Muscle layer of colon (tissue), 2 donors: Measurements from ENCODE around the gene CES2.

ENCODE experiments used
- H3K27ac ChIP-seq: one replicate; pipeline ENCODE4 v1.7.0; 2013; ENCODE audit warnings: low read depth, mild to moderate bottlenecking, low read length, moderate library complexity
- H3K27me3 ChIP-seq, 2 donors: one replicate each; pipeline ENCODE4 v1.7.0; 2013; ENCODE audit warnings: low read length in 2 of 2, mild to moderate bottlenecking in 2 of 2; ENCODE audit not compliant: insufficient read depth in 2 of 2, control insufficient read depth in 1 of 2
- H3K36me3 ChIP-seq: one replicate; pipeline ENCODE4 v1.7.0; 2013; ENCODE audit warnings: mild to moderate bottlenecking, low read length; ENCODE audit not compliant: insufficient read depth
- H3K4me1 ChIP-seq: one replicate; pipeline ENCODE4 v1.7.0; 2013; ENCODE audit warnings: mild to moderate bottlenecking, low read length; ENCODE audit not compliant: insufficient read depth
- H3K4me3 ChIP-seq, 2 donors: one replicate each; pipeline ENCODE4 v1.7.0; 2013; ENCODE audit warnings: low read length in 2 of 2, low read depth in 1 of 2, mild to moderate bottlenecking in 1 of 2, moderate library complexity in 1 of 2
- H3K9ac ChIP-seq: one replicate; pipeline ENCODE4 v1.7.0; 2013; ENCODE audit warnings: low read length
- H3K9me3 ChIP-seq: one replicate; pipeline ENCODE4 v1.7.0; 2013; ENCODE audit warnings: mild to moderate bottlenecking, low read length
- donor health status: abdominal sarcoma.
- donor health status: Adenocarcinoma of cecum.

CES2 gene, protein sequence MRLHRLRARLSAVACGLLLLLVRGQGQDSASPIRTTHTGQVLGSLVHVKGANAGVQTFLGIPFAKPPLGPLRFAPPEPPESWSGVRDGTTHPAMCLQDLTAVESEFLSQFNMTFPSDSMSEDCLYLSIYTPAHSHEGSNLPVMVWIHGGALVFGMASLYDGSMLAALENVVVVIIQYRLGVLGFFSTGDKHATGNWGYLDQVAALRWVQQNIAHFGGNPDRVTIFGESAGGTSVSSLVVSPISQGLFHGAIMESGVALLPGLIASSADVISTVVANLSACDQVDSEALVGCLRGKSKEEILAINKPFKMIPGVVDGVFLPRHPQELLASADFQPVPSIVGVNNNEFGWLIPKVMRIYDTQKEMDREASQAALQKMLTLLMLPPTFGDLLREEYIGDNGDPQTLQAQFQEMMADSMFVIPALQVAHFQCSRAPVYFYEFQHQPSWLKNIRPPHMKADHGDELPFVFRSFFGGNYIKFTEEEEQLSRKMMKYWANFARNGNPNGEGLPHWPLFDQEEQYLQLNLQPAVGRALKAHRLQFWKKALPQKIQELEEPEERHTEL

DNA sequence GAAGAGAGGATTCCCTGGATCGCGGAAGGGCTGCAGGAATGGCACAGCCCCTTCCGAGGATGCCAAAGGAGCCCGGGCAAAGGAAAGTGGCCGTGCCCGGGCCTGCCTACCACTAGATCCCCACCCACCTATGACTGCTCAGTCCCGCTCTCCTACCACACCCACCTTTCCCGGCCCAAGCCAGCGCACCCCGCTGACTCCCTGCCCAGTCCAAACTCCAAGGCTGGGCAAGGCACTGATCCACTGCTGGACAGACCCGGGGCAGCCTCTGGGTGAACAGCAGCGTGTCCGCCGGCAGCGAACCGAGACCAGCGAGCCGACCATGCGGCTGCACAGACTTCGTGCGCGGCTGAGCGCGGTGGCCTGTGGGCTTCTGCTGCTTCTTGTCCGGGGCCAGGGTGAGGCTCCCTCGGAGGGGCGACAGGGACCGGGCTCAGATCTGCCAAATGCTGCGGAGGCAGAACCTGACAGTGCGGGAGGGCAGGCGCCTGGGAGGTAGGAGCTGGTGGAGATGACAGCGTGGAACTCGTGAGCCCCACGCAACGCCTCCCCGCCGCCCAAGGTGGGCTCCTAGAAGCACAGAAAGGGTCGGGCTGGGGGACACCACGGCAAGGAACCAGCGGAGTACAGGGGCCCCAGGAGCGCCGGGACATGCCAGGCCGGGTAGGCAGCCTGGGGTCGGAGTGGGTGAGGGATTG, at the start of gene CES2:
TSS of gene CES2 (plus strand) at position 203 of the 698 bp plus-strand sequence. CDS start at position 323, 120 bp downstream.
- Histone ChIP-seq H3K36me3 (peaks cover 24% of the 10 kb centered on the region), H3K9ac (peak within 1 kb of the TSS; percentile 54), H3K27ac (peak within 1 kb of the TSS; percentile 80), H3K27me3 (no peaks in the 10 kb centered on the region), H3K4me1 (peaks cover 34% of the 10 kb centered on the region), H3K9me3 (no peaks in the 10 kb centered on the region), H3K4me3 (peak within 1 kb of the TSS; percentile 53 to 99)

DNA sequence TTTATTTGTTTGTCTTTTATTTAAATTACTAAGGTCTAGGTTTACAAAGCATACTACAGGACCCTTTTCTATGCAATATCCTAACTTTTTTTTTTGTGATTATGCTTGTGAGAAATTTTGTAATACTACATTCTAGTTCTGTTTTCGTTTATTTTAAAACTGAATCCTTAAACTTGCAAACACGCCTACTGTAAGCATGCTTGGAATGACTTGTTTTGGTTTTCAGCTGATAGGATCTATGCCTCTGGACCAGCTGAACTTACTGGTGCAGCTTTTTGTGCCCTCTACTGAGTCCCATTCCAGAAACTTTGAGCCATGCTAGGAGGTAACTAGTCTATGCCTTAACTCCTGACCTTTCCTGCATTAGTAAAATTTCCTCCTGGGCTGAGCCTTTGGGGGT, 49.0 kb upstream of the CES2 start:
- Histone ChIP-seq H3K4me1 (peaks cover 3% of the 10 kb centered on the region), H3K9me3 (no peaks in the 10 kb centered on the region), H3K36me3 (peaks cover 22% of the 10 kb centered on the region), H3K27ac (no peak overlapping the region), H3K4me3 (no peak overlapping the region), H3K9ac (no peak overlapping the region), H3K27me3 (no peaks in the 10 kb centered on the region)

DNA sequence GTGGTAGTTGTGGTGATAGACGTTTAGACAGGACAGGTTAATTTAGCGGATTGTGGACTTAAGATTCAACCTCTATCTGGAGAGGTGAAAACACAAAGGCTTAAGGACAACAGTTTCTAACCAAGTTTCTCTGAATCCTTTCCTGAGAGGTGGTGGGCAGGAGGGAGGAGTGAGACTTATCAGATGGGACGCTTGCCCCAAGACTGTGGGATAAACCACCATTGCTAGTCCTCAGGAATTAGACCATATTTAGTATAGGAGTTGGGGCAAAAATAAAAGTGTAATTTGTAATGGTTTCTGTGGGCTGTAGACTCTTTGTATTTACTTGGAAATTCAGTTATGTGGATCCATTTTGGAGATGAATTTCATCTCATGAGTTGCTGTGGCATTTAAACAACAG, 48.4 kb upstream of the CES2 start:
- Histone ChIP-seq H3K9me3 (no peaks in the 10 kb centered on the region), H3K27me3 (no peaks in the 10 kb centered on the region), H3K4me1 (no peaks in the 10 kb centered on the region), H3K9ac (no peak overlapping the region), H3K27ac (no peak overlapping the region), H3K4me3 (no peak overlapping the region), H3K36me3 (peaks cover 22% of the 10 kb centered on the region)

DNA sequence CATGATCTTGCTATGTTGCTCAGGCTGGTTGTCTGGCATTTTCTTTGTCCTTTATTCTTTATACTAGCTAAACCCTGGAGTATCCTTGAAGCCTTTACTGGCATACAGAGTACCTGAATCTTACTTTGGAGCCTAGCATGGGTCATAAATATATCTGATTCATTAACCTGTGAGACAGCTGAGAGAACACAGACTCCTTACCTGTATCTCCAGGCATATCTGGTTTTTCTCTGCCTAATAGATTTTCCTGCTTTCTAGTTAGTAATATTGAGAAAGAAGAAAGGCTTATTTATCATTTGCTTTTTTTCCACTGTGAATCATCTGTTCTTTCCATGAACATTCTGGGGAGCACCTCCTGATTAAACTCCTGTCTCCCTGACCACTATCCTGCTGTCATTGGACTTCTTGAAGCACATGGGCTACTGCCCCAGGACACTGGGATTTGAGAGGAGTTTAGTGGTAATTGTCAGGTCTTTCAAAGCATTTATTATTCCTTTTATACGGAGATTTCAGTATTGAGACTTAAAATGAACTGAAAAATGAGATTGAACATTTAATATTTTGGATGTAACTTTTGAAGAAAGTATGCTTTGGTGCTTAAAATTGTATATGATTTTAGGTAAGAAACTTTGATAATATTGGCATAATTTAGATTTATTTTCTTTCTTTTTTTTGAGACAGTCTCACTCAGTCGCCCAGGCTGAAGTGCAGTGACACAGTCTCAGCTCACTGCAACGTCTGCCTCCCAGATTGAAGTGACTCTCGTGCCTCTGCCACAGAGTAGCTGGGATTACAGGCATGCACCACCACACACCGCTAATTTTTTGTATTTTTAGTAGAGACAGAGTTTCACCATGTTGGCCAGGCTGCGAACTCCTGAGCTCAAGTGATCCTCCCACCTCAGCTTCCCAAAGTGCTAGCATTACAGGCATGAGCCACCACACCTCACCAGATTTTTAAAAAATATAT, 46.4 kb upstream of the CES2 start:
- H3K27me3 ChIP-seq = no peaks in the 10 kb centered on the region
- no peaks in the 10 kb centered on the region for H3K9me3 ChIP-seq
- H3K9ac ChIP-seq = no peak overlapping the region
- H3K4me3 ChIP-seq = no peak overlapping the region
- H3K27ac ChIP-seq = no peak overlapping the region
- no peaks in the 10 kb centered on the region for H3K4me1 ChIP-seq
- H3K36me3 ChIP-seq = peaks cover 22% of the 10 kb centered on the region

DNA sequence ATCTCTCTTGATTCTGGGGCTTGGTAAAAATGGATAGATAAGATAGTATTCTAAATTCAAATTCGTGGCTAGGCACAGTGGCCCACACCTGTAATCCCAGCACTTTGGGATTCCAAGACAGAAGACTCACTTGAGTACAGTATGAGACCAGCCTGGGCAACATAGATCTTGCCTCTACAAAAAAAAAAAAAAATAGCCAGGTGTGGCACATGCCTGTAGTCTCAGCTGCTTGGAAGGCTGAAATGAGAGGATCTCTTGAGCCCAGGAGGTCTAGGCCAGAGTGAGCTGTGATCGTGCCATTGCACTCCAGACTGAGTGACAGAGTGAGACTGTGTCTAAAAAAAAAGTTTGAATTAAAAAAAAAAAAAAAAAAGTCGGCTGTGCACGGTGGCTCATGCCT, 45.7 kb upstream of the CES2 start:
- no peaks in the 10 kb centered on the region for H3K4me1 ChIP-seq
- H3K4me3 ChIP-seq = no peak overlapping the region
- H3K9me3 ChIP-seq = no peaks in the 10 kb centered on the region
- H3K9ac ChIP-seq = no peak overlapping the region
- no peaks in the 10 kb centered on the region for H3K27me3 ChIP-seq
- peaks cover 17% of the 10 kb centered on the region for H3K36me3 ChIP-seq
- no peak overlapping the region for H3K27ac ChIP-seq

DNA sequence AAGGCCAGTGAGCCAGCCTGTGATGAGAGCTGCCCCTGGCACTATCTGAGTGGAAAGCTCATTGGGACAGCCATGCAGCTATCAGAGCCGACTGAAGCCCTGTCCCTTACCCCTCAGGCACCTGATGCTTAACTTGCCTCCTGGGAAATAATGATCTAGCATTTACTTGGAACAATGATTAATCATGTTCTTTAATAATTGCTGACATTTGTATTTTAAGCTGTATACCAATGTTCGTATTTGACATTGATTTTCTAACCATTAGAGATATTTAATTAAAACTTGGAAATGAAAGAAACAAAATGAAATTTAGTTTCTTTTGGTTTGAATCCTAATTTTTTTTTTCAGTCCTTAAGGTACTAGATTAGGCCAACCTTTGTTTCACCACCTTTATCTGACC, 44.5 kb upstream of the CES2 start:
- no peak overlapping the region for H3K4me3 ChIP-seq
- H3K9ac ChIP-seq = no peak overlapping the region
- no peaks in the 10 kb centered on the region for H3K9me3 ChIP-seq
- H3K27ac ChIP-seq = no peak overlapping the region
- no peaks in the 10 kb centered on the region for H3K4me1 ChIP-seq
- no peaks in the 10 kb centered on the region for H3K27me3 ChIP-seq
- H3K36me3 ChIP-seq = peaks cover 8% of the 10 kb centered on the region

DNA sequence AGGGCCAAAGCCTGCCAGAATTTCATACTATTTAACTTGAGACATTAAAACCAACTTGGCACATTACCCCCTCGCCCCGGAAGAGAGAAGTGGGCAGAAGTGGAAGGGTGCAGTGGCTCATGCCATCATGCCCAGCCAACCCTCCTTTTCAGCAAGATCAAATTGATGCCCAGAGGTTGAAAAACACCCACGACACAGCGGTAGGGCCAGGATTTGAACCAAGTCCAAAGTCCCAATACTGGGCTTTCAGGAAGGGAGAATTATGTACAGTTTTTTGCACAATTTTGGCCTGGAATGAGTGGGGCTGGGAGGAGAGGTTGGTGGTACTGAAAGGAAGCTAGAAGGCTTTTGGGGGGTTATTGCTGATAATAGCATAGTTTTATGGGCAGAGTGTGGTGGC, 44.0 kb upstream of the CES2 start:
- Histone ChIP-seq H3K4me1 (no peaks in the 10 kb centered on the region), H3K36me3 (peaks cover 6% of the 10 kb centered on the region), H3K27me3 (no peaks in the 10 kb centered on the region), H3K27ac (no peak overlapping the region), H3K4me3 (no peak overlapping the region), H3K9me3 (no peaks in the 10 kb centered on the region), H3K9ac (no peak overlapping the region)

DNA sequence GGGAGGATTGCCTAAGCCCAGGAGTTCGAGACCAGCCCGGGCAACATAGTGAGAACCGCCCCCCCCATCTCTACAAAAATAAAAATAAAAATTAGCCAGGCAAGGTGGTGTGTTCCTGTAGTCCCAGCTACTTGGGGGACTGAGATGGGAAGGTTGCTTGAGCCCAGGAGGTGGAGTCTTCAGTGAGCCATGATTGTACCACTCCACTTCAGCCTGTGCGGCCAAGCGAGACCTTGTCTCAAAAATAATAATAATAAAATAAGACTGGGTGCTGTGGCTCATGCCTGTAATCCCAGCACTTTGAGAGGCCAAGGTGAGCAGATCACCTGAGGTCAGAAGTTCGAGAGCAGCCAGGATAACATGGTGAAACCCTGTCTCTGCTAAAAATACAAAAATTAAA, 43.5 kb upstream of the CES2 start:
- peaks cover 1% of the 10 kb centered on the region for H3K36me3 ChIP-seq
- no peak overlapping the region for H3K9ac ChIP-seq
- H3K4me1 ChIP-seq = no peaks in the 10 kb centered on the region
- H3K4me3 ChIP-seq = no peak overlapping the region
- H3K27me3 ChIP-seq = no peaks in the 10 kb centered on the region
- H3K9me3 ChIP-seq = no peaks in the 10 kb centered on the region
- H3K27ac ChIP-seq = no peak overlapping the region

DNA sequence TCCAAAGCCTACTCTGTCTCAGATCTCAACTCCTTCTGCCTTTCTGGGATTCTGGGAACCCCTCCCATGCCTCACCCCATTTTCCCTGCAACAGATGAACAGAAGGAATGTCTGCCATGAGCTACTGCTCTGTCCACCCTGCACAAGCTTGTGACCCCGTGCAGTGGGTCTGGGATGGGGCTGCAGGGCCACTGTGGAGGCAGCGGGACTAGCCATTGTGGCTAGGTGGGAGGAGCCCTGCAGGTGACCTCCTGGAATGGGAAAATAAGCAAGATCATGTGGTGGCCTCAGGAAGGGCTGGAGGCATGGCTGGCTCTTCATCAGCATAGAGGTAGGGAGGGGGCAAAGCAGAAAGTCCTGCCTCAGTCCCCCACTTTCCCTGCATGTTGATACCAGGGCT, 41.3 kb upstream of the CES2 start:
- no peaks in the 10 kb centered on the region for H3K9me3 ChIP-seq
- no peak overlapping the region for H3K27ac ChIP-seq
- no peaks in the 10 kb centered on the region for H3K27me3 ChIP-seq
- H3K4me1 ChIP-seq = peaks cover 6% of the 10 kb centered on the region
- H3K36me3 ChIP-seq = no peaks in the 10 kb centered on the region
- H3K4me3 ChIP-seq = no peak overlapping the region
- H3K9ac ChIP-seq = no peak overlapping the region

DNA sequence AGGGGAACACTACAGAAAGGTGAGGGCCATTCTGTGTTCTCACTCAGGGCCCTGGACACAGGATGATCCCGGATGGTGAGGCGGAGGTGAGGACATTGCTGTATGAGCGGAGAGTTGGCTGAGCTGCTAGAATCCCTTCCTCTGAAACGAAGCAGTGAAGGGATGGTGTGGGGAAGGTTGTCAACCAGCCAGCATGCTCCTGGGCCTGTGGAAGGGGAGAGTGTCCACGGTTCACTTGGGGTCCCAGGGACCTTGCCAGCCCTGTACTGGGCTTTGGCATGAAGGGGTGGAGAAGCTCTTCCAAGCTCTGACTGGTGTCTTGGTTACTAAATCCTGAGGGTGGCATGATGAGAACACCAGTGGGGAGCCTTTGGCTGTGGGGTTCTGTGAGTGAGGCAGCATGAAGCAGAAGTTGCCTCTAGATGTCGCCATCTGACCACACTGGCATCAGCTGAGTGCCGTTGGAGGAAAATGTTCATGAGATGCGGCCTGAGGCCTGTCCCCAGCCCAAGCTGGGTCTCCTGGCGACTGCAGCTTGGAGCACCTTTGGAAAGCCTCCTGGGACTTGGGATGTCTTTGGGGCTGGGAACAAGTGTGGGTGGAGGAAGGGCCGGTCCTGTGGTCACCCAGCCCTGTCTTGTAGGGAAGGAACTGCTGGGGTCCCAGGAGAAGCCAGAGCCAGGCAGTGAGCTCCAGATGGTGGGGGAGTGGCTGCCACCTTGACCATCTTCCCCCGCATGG, 40.2 kb upstream of the CES2 start:
- Histone ChIP-seq H3K9ac (no peak overlapping the region), H3K9me3 (no peaks in the 10 kb centered on the region), H3K27ac (no peak overlapping the region)

More for the DNA sequence above, 40.2 kb upstream of the CES2 start:
- no peaks in the 10 kb centered on the region for H3K36me3 ChIP-seq
- H3K4me1 ChIP-seq = peaks cover 17% of the 10 kb centered on the region
- no peaks in the 10 kb centered on the region for H3K27me3 ChIP-seq
- no peak overlapping the region for H3K4me3 ChIP-seq
